Thoracic aorta (tissue), 2 donors: ENCODE measurements around the gene PALMD. TPM values are rescaled to one million over a fixed set of nuclear protein-coding genes. Genes with fewer than 3 reads are reported as not detected.
A peak's percentile ranks its signal among the peaks of the same experiment; 100 is the strongest.

Source experiments
- ATAC-seq: fragments of 150-250 bp; one replicate; pipeline ENCODE4 v1.8.0; 2017; ENCODE audit warnings: low read depth; ENCODE audit not compliant: insufficient number of reproducible peaks, low FRiP score
- DNase-seq: peaks from one replicate; pipeline ENCODE4 v3.0.0-alpha.2; 2020; ENCODE audit warnings: low spot score
- H3K27ac ChIP-seq, 2 donors: fragments of 200-600 bp; sonication (generic); 1 replicate in 1 of 2; 2 replicates in 1 of 2; pipeline ENCODE4 v1.5.1; 2016; ENCODE audit warnings: mild to moderate bottlenecking in 2 of 2, moderate library complexity in 2 of 2
- H3K27me3 ChIP-seq: fragments of 200-600 bp; sonication (generic); replicated peaks from 2 replicates; pipeline ENCODE4 v1.6.0; 2016; ENCODE audit warnings: mild to moderate bottlenecking; ENCODE audit not compliant: insufficient read depth
- H3K36me3 ChIP-seq: fragments of 200-600 bp; sonication (generic); one replicate; pipeline ENCODE4 v1.5.1; 2016
- H3K4me1 ChIP-seq, 2 donors: fragments of 200-600 bp; sonication (generic); 1 replicate in 1 of 2; 2 replicates in 1 of 2; pipeline versions ENCODE4 v1.5.1 to v1.6.0; 2016; ENCODE audit warnings: low read depth in 2 of 2, mild to moderate bottlenecking in 1 of 2; ENCODE audit not compliant: control insufficient read depth in 1 of 2
- H3K4me3 ChIP-seq: fragments of 200-600 bp; sonication (generic); 2 replicates; pipeline ENCODE4 v1.5.1; 2016; ENCODE audit warnings: mild to moderate bottlenecking
- H3K9me3 ChIP-seq: fragments of 200-600 bp; sonication (generic); 2 replicates; pipeline ENCODE4 v1.5.1; 2016
- total RNA-seq, 2 donors: library from RNA; depleted of rRNA; stranded (reverse); fragments of >200 nt; gene quantifications; one replicate each; pipeline versions ENCODE4 v1.1.0 to v1.2.3, GENCODE V29; 2016
- TF ChIP-seq, protein P1 (sequence below): fragments of 200-600 bp; sonication (generic); IDR thresholded peaks from one replicate; pipeline ENCODE4 v1.5.1; 2019; ENCODE audit warnings: antibody characterized with exemption

Gene PALMD
- total RNA-seq, 2 donors from 2014 or later = 23.3 to 24.1 TPM

DNA sequence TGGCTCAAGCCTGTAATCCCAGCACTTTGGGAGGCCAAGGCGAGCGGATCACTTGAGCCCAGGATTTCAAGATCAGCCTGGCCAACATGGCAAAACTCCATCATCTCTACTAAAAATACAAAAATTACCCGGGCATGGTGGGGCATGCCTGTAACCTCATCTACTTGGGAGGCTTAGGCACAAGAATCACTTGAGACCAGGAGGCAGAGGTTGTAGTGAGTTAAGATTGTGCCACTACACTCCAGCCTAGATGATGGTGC is 12.0 kb downstream of the PALMD start:
- ATAC-seq (no peak), DNase-seq (no peak)
- TF ChIP-seq, protein P1, sequence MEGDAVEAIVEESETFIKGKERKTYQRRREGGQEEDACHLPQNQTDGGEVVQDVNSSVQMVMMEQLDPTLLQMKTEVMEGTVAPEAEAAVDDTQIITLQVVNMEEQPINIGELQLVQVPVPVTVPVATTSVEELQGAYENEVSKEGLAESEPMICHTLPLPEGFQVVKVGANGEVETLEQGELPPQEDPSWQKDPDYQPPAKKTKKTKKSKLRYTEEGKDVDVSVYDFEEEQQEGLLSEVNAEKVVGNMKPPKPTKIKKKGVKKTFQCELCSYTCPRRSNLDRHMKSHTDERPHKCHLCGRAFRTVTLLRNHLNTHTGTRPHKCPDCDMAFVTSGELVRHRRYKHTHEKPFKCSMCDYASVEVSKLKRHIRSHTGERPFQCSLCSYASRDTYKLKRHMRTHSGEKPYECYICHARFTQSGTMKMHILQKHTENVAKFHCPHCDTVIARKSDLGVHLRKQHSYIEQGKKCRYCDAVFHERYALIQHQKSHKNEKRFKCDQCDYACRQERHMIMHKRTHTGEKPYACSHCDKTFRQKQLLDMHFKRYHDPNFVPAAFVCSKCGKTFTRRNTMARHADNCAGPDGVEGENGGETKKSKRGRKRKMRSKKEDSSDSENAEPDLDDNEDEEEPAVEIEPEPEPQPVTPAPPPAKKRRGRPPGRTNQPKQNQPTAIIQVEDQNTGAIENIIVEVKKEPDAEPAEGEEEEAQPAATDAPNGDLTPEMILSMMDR = no peak
- Histone ChIP-seq H3K4me3 (no peak overlapping the region), H3K27ac (no peak overlapping the region), H3K36me3 (no peaks in the 10 kb centered on the region), H3K4me1 (no peaks in the 10 kb centered on the region), H3K27me3 (no peaks in the 10 kb centered on the region), H3K9me3 (no peaks in the 10 kb centered on the region)

DNA sequence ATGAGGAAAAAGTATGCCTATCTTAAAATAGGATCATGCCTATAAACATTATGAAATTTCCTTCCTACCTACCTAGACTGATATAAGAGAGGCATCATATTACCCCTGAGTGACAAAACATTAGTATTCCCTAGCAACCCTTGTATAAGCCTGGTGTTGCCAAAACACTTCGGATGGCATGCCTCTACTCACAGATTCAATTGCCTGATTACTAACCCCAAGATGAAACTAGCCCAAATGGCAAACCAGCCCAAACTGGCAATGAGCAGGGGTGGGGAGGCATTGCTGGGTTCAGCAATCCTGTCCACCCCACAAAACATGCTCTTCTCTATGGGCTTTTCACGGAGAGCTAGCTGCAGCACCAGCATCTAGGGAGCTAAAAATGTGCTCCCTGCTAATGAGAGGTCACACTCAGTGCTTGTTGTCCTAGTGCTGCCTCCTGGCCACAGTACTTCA is 13.9 kb downstream of the PALMD start:
- DNase-seq (no peak), ATAC-seq (no peak)

DNA sequence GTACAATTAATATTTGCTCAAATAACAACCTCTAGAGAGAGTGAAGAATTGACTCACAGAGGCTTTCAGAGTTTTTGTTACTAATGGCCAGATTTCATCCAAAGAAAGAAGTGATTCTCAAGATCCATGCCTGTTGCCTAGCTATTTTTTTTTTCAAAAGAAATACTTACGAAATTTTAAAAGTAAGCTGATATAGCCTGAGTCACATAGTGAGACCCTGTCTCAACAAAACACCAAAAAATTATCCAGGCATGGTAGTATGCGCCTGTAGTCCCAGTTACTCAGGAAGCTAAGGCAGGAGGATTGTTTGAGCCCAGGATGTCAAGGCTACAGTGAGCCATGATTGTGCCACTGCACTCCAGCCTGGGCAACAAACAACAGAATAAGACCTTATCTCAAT is 14.6 kb downstream of the PALMD start:
- TF ChIP-seq, protein P1 = no peak
- Histone ChIP-seq H3K27me3 (no peaks in the 10 kb centered on the region), H3K4me1 (no peaks in the 10 kb centered on the region), H3K9me3 (no peaks in the 10 kb centered on the region), H3K4me3 (no peak overlapping the region), H3K27ac (no peak overlapping the region), H3K36me3 (no peaks in the 10 kb centered on the region)
- DNase-seq = no peak
- no peak for ATAC-seq

More for the DNA sequence above, 13.9 kb downstream of the PALMD start:
- Histone ChIP-seq H3K27me3 (no peaks in the 10 kb centered on the region), H3K36me3 (no peaks in the 10 kb centered on the region), H3K9me3 (no peaks in the 10 kb centered on the region), H3K4me3 (no peak overlapping the region), H3K4me1 (no peaks in the 10 kb centered on the region), H3K27ac (no peak overlapping the region)
- TF ChIP-seq, protein P1 = no peak

DNA sequence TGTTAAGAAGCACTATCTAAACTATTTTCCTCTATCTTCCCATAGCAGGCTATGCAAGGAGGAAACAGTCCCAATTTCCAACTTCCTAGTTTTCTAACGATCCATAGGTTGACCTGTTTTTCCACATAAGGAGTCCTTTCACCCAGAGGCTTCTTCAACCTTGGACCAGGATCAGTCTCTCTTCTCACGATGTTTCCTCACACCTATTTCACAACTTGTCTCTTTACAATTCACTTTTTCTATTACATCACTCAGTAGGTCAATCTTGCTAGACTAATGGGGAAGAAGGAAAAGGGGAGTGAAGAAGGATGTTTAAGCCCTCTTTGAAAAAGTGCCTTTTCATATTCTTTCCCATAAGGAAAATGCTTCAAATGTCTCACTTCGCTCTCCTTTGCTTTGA is 15.9 kb downstream of the PALMD start:
- DNase-seq = no peak
- ATAC-seq = no peak
- Histone ChIP-seq H3K9me3 (no peaks in the 10 kb centered on the region), H3K27ac (no peak overlapping the region), H3K4me1 (no peaks in the 10 kb centered on the region), H3K27me3 (no peaks in the 10 kb centered on the region), H3K4me3 (no peak overlapping the region), H3K36me3 (no peaks in the 10 kb centered on the region)
- TF ChIP-seq, protein P1 = no peak

DNA sequence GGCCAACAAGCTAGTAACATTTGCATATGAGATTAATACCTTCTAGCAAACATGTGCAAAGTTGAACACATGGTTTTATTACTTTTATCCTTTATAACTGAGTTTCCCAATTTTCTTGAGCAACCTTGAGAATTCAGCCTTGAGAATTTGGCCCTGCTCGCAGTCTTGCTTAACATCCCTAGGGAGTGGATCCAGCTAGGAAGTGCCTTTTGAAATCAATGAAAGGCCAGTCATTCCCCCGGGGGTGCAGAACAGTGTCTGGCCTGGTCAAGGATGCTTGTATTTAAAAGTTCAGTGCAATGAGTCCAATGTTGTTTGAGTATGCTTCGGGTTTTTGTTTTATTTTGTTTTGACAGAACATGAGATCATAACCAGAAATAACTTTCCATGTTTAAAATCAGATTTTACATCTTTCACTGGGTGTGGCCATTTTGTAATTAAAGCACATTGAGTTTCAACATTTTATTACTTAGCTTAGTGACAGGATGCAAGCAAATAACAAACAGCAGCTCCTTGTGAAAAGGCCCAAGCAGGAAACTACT is 16.7 kb downstream of the PALMD start:
- DNase-seq (no peak), ATAC-seq (peak; percentile 34)
- no peaks in the 10 kb centered on the region for H3K9me3 ChIP-seq

More for the DNA sequence above, 16.7 kb downstream of the PALMD start:
- Histone ChIP-seq H3K36me3 (no peaks in the 10 kb centered on the region), H3K27ac (no peak overlapping the region), H3K4me1 (no peaks in the 10 kb centered on the region), H3K4me3 (no peak overlapping the region), H3K27me3 (no peaks in the 10 kb centered on the region)
- TF ChIP-seq, protein P1 = no peak
